Smooth muscle cell (in vitro differentiated cells): ENCODE data around the gene RYR1. TPM values are rescaled to one million over a fixed set of nuclear protein-coding genes. Genes with fewer than 3 reads are reported as not detected.

Experiments
- DNase-seq: peaks from one replicate; lab custom pipeline; 2025; ENCODE audit not compliant: unreplicated experiment; lab: John Stamatoyannopoulos, UW
- H2AFZ ChIP-seq: fragments of 200-600 bp; sonication (generic); 2 replicates; pipeline ENCODE4 v1.6.0; 2016; ENCODE audit warnings: antibody characterized with exemption, low read depth, mild to moderate bottlenecking
- H3F3A ChIP-seq: fragments of 200-600 bp; sonication (generic); 2 replicates; pipeline ENCODE4 v1.6.0; 2017; ENCODE audit warnings: antibody characterized with exemption, low read depth
- H3K27ac ChIP-seq: fragments of 200-600 bp; sonication (generic); 2 replicates; pipeline ENCODE4 v1.5.1; 2016; ENCODE audit warnings: low read depth, mild to moderate bottlenecking
- H3K27me3 ChIP-seq: fragments of 200-600 bp; sonication (generic); 2 replicates; pipeline ENCODE4 v1.6.1; 2016; ENCODE audit warnings: low read depth, mild to moderate bottlenecking
- H3K36me3 ChIP-seq: fragments of 200-600 bp; sonication (generic); 2 replicates; pipeline ENCODE4 v1.5.1; 2016; ENCODE audit warnings: low read depth
- H3K4me1 ChIP-seq: fragments of 200-600 bp; sonication (generic); 2 replicates; pipeline ENCODE4 v1.5.1; 2016; ENCODE audit warnings: low read depth
- H3K4me2 ChIP-seq: fragments of 200-600 bp; sonication (generic); 2 replicates; pipeline ENCODE4 v1.6.0; 2016; ENCODE audit warnings: mild to moderate bottlenecking
- H3K4me3 ChIP-seq: fragments of 200-600 bp; sonication (generic); 2 replicates; pipeline ENCODE4 v1.5.1; 2016; ENCODE audit warnings: mild to moderate bottlenecking
- H3K79me2 ChIP-seq: fragments of 200-600 bp; sonication (generic); 2 replicates; pipeline ENCODE4 v1.6.0; 2016; ENCODE audit warnings: low read depth, mild to moderate bottlenecking
- H3K9ac ChIP-seq: fragments of 200-600 bp; sonication (generic); 2 replicates; pipeline ENCODE4 v1.6.0; 2016; ENCODE audit warnings: low read depth
- H3K9me3 ChIP-seq: fragments of 200-600 bp; sonication (generic); replicated peaks from 2 replicates; pipeline ENCODE4 v1.5.1; 2016; ENCODE audit warnings: low read depth
- H4K20me1 ChIP-seq: fragments of 200-600 bp; sonication (generic); 2 replicates; pipeline ENCODE4 v1.6.0; 2016; ENCODE audit warnings: low read depth
- WGBS: methylation state at CpG from one replicate; pipeline ENCODE4 v1.1.7; 2016; ENCODE audit warnings: low lambda C conversion rate; 5-methylcytosine and 5-hydroxymethylcytosine counted together
- polyA plus RNA-seq: library from polyadenylated mRNA; unstranded; fragments of >200 nt; fragmentation: Nextera tagmentation; extraction: Ambion mirVana; gene quantifications from 2 replicates; pipeline ENCODE4 v1.2.1, GENCODE V29; 2016
- total RNA-seq: library from RNA; depleted of rRNA; stranded (reverse); fragments of >200 nt; gene quantifications from 2 replicates; pipeline ENCODE4 v1.2.3, GENCODE V29; 2014
- TF ChIP-seq, protein P1 (sequence below): fragments of 200-600 bp; sonication (generic); IDR thresholded peaks from 2 replicates; pipeline ENCODE4 v1.5.1; 2017; ENCODE audit warnings: borderline replicate concordance, mild to moderate bottlenecking, antibody characterized with exemption; ENCODE audit not compliant: insufficient read depth, poor library complexity, severe bottlenecking

Gene RYR1
- total and polyA plus RNA-seq, 2 experiments from 2014 or later: 0.31 to 0.95 TPM

GRCh38 chr19:38466050-38466449, 32.6 kb downstream of the RYR1 start:
- H3K27ac ChIP-seq: no peak overlapping the region
- no peaks in the 10 kb centered on the region for H3F3A ChIP-seq
- WGBS: 93% methylated on average over 25 of the region's 26 CpGs
- H3K27me3 ChIP-seq: no peaks in the 10 kb centered on the region
- H3K9ac ChIP-seq: no peak overlapping the region
- no peaks in the 10 kb centered on the region for H3K9me3 ChIP-seq
- no peaks in the 10 kb centered on the region for H4K20me1 ChIP-seq
- TF ChIP-seq, protein P1, sequence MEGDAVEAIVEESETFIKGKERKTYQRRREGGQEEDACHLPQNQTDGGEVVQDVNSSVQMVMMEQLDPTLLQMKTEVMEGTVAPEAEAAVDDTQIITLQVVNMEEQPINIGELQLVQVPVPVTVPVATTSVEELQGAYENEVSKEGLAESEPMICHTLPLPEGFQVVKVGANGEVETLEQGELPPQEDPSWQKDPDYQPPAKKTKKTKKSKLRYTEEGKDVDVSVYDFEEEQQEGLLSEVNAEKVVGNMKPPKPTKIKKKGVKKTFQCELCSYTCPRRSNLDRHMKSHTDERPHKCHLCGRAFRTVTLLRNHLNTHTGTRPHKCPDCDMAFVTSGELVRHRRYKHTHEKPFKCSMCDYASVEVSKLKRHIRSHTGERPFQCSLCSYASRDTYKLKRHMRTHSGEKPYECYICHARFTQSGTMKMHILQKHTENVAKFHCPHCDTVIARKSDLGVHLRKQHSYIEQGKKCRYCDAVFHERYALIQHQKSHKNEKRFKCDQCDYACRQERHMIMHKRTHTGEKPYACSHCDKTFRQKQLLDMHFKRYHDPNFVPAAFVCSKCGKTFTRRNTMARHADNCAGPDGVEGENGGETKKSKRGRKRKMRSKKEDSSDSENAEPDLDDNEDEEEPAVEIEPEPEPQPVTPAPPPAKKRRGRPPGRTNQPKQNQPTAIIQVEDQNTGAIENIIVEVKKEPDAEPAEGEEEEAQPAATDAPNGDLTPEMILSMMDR: no peak
- no peaks in the 10 kb centered on the region for H3K79me2 ChIP-seq
- no peaks in the 10 kb centered on the region for H3K36me3 ChIP-seq
- no peak overlapping the region for H3K4me3 ChIP-seq
- no peaks in the 10 kb centered on the region for H3K4me1 ChIP-seq
- no peak overlapping the region for H2AFZ ChIP-seq
- no peak overlapping the region for H3K4me2 ChIP-seq
- no peak for DNase-seq

DNA sequence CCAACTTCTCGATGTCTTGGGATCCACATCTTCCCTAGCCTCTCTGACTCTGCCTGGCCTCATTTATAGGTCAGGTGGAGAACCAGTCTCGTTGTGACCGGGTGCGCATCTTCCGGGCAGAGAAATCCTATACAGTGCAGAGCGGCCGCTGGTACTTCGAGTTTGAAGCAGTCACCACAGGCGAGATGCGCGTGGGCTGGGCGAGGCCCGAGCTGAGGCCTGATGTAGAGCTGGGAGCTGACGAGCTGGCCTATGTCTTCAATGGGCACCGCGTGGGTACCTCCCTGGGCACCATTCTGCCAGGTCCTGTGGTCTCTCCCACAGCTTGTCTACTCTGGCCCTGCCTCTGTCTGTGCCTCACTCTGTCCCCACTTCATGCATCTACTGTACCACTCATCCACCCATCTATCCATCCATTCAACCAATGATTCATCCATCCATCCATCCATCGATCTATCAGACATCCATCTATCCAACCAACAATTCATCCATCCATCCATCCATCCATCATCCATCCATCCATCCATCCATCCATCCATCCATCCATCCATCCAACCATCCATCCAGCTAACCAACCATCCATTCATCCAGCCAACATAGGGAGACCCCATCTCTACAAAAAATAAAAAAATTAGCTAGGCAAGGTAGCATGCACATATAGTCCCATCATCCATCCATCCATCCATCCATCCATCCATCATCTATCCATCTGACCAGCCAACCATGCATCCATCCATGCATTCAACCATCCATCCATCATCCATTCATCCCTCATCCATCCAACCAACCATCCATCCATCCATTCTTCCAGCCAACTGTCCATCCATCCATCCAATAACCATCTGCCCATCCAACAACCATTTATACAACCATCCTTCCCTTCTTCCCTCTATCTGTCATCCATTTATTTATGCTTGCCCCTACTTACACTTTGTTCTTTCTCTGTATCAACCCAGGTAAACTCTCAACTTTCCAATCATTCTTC, 34.3 kb downstream of the RYR1 start:
- Histone ChIP-seq H3K4me1 (no peaks in the 10 kb centered on the region), H3K9ac (no peak overlapping the region), H4K20me1 (no peaks in the 10 kb centered on the region), H3K27ac (no peak overlapping the region), H3K9me3 (no peaks in the 10 kb centered on the region), H3K4me2 (no peak overlapping the region), H2AFZ (no peak overlapping the region), H3K36me3 (no peaks in the 10 kb centered on the region), H3K27me3 (no peaks in the 10 kb centered on the region), H3F3A (no peaks in the 10 kb centered on the region), H3K79me2 (no peaks in the 10 kb centered on the region), H3K4me3 (no peak overlapping the region)
- TF ChIP-seq, protein P1: no peak
- no peak for DNase-seq
- 91% methylated on average over 15 of the region's 17 CpGs for WGBS

- WGBS: 81% methylated on average over 5 of the region's 5 CpGs
- H3K9ac ChIP-seq: no peak overlapping the region
These were observed 35.7 kb downstream of the RYR1 start for GRCh38 chr19:38469151-38469550.

More at GRCh38 chr19:38469151-38469550, 35.7 kb downstream of the RYR1 start:
- Histone ChIP-seq H3K79me2 (no peaks in the 10 kb centered on the region), H3K27me3 (no peaks in the 10 kb centered on the region), H3K4me1 (no peaks in the 10 kb centered on the region), H3F3A (no peaks in the 10 kb centered on the region), H3K27ac (no peak overlapping the region), H3K36me3 (no peaks in the 10 kb centered on the region), H3K4me2 (no peak overlapping the region), H3K4me3 (no peak overlapping the region), H2AFZ (no peak overlapping the region), H3K9me3 (no peaks in the 10 kb centered on the region), H4K20me1 (no peaks in the 10 kb centered on the region)
- TF ChIP-seq, protein P1: no peak
- DNase-seq: no peak
